Large intestine (tissue), 3 donors: ENCODE measurements around the gene KCNN1. TPM values are rescaled to one million over a fixed set of nuclear protein-coding genes. Genes with fewer than 3 reads are reported as not detected.
"Not testable (repeated sequence)": the region's sequence is repeated elsewhere in the genome, so short reads cannot be mapped to it uniquely, and the experiment has no call there.

Experiments
- DNase-seq, 2 donors: peaks; one replicate each; pipeline versions ENCODE4 v3.0.0 to v3.0.0-alpha.2; 2013
- H3K27ac ChIP-seq: one replicate; pipeline ENCODE4 v1.5.1; 2013; ENCODE audit warnings: low read length
- H3K27me3 ChIP-seq: 2 replicates; pipeline ENCODE4 v1.6.1; 2013; ENCODE audit warnings: low read length; ENCODE audit not compliant: control insufficient read depth, insufficient read depth
- H3K36me3 ChIP-seq: 2 replicates; pipeline ENCODE4 v1.6.1; 2013; ENCODE audit warnings: low read length; ENCODE audit not compliant: control insufficient read depth, insufficient read depth
- H3K4me1 ChIP-seq: one replicate; pipeline ENCODE4 v1.6.1; 2013; ENCODE audit warnings: low read length; ENCODE audit not compliant: control insufficient read depth, insufficient read depth
- H3K4me3 ChIP-seq: one replicate; pipeline ENCODE4 v1.5.1; 2013; ENCODE audit warnings: low read length
- H3K9me3 ChIP-seq: one replicate; pipeline ENCODE4 v1.6.1; 2013; ENCODE audit warnings: mild to moderate bottlenecking, low read depth, low read length, moderate library complexity; ENCODE audit not compliant: control insufficient read depth
- WGBS: methylation state at CpG from one replicate; pipeline ENCODE4 v1.1.5; 2013; ENCODE audit warnings: low lambda C conversion rate; ENCODE audit not compliant: insufficient coverage; 5-methylcytosine and 5-hydroxymethylcytosine counted together
- polyA plus RNA-seq: library from polyadenylated mRNA; unstranded; fragments of 120-200 nt; gene quantifications from one replicate; pipeline ENCODE4 v1.2.1, GENCODE V29; 2013

KCNN1 gene
- polyA plus RNA-seq, 1 donor = 1.1 TPM

- no peak overlapping the region for H3K27ac ChIP-seq
- DNase-seq = no peak
- no peak overlapping the region for H3K4me3 ChIP-seq
- peaks cover 6% of the 10 kb centered on the region for H3K36me3 ChIP-seq
- peaks cover 8% of the 10 kb centered on the region for H3K4me1 ChIP-seq
- no peaks in the 10 kb centered on the region for H3K9me3 ChIP-seq
- no peaks in the 10 kb centered on the region for H3K27me3 ChIP-seq
- WGBS = 60% methylated on average over 1 of the region's 14 CpGs
Measured at GRCh38 chr19:18016209-18016910, 49.5 kb downstream of the KCNN1 start.

- Histone ChIP-seq H3K27me3 (no peaks in the 10 kb centered on the region), H3K9me3 (no peaks in the 10 kb centered on the region), H3K36me3 (peaks cover 6% of the 10 kb centered on the region), H3K4me1 (peaks cover 12% of the 10 kb centered on the region), H3K27ac (no peak overlapping the region), H3K4me3 (no peak overlapping the region)
- DNase-seq = no peak
- WGBS = no CpG with 5 or more reads among the region's 15 CpGs
Measured at GRCh38 chr19:18017275-18018083, 50.6 kb downstream of the KCNN1 start.

GRCh38 chr19:18020212-18021085 is 53.5 kb downstream of the KCNN1 start:
- no peaks in the 10 kb centered on the region for H3K27me3 ChIP-seq
- peak in 1 of 2 donors; percentile 21 for DNase-seq
- no peaks in the 10 kb centered on the region for H3K9me3 ChIP-seq
- H3K27ac ChIP-seq = no peak overlapping the region
- H3K4me3 ChIP-seq = no peak overlapping the region
- H3K36me3 ChIP-seq = no peaks in the 10 kb centered on the region
- peaks cover 8% of the 10 kb centered on the region for H3K4me1 ChIP-seq
- WGBS = no CpG with 5 or more reads among the region's 16 CpGs

GRCh38 chr19:18021121-18021755 is 54.3 kb downstream of the KCNN1 start:
- Histone ChIP-seq H3K36me3 (no peaks in the 10 kb centered on the region), H3K4me3 (no peak overlapping the region), H3K9me3 (no peaks in the 10 kb centered on the region), H3K27ac (peak overlapping the region; percentile 15), H3K27me3 (no peaks in the 10 kb centered on the region), H3K4me1 (peaks cover 8% of the 10 kb centered on the region)
- whole genome bisulfite sequencing = no CpG with 5 or more reads among the region's 21 CpGs
- peak in 1 of 2 donors; percentile 27 for DNase-seq

GRCh38 chr19:18023622-18024251 is 56.8 kb downstream of the KCNN1 start:
- Histone ChIP-seq H3K4me3 (no peak overlapping the region), H3K27ac (peak overlapping the region; percentile 26), H3K36me3 (no peaks in the 10 kb centered on the region), H3K4me1 (peaks cover 8% of the 10 kb centered on the region), H3K9me3 (no peaks in the 10 kb centered on the region), H3K27me3 (no peaks in the 10 kb centered on the region)
- no CpG with 5 or more reads among the region's 23 CpGs for WGBS
- peak; percentile 50 to 59 for DNase-seq

GRCh38 chr19:18027151-18027550 is 60.2 kb downstream of the KCNN1 start:
- no peaks in the 10 kb centered on the region for H3K36me3 ChIP-seq
- peaks cover 3% of the 10 kb centered on the region for H3K9me3 ChIP-seq
- H3K4me1 ChIP-seq = peaks cover 12% of the 10 kb centered on the region
- no peak for DNase-seq
- no peak overlapping the region for H3K4me3 ChIP-seq
- no peak overlapping the region for H3K27ac ChIP-seq
- WGBS = no CpG with 5 or more reads among the region's 4 CpGs
- H3K27me3 ChIP-seq = no peaks in the 10 kb centered on the region

GRCh38 chr19:18029617-18030338 is 62.9 kb downstream of the KCNN1 start:
- no peaks in the 10 kb centered on the region for H3K36me3 ChIP-seq
- WGBS = no CpG with 5 or more reads among the region's 8 CpGs
- no peak overlapping the region for H3K4me3 ChIP-seq
- H3K9me3 ChIP-seq = peaks cover 3% of the 10 kb centered on the region
- peak overlapping the region; percentile 61 for H3K27ac ChIP-seq
- peaks cover 6% of the 10 kb centered on the region for H3K4me1 ChIP-seq
- H3K27me3 ChIP-seq = no peaks in the 10 kb centered on the region
- peak; percentile 78 to 82 for DNase-seq

- no CpG with 5 or more reads among the region's 5 CpGs for WGBS
- H3K9me3 ChIP-seq, H3K27me3 ChIP-seq, H3K36me3 ChIP-seq, H3K4me1 ChIP-seq, H3K4me3 ChIP-seq, DNase-seq, H3K27ac ChIP-seq: not testable (repeated sequence)
Measured at GRCh38 chr19:18031401-18031800, 64.5 kb downstream of the KCNN1 start.

GRCh38 chr19:18032102-18032501 is 65.2 kb downstream of the KCNN1 start:
- no CpG with 5 or more reads among the region's 2 CpGs for WGBS
- H3K27ac ChIP-seq, H3K4me3 ChIP-seq, H3K4me1 ChIP-seq, DNase-seq, H3K9me3 ChIP-seq, H3K27me3 ChIP-seq, H3K36me3 ChIP-seq: not testable (repeated sequence)
